ENCODE data around the gene LRP2. TPM values are rescaled to one million over a fixed set of nuclear protein-coding genes. Genes with fewer than 3 reads are reported as not detected.

The LRP2 gene
- total and polyA plus RNA-seq, 10 of the 15 experiments (the other 5 are each of a cell fraction or from before 2014, with no cell fraction given) = 0.01 to 0.19 (median 0.06) TPM; not detected in 5

DNA sequence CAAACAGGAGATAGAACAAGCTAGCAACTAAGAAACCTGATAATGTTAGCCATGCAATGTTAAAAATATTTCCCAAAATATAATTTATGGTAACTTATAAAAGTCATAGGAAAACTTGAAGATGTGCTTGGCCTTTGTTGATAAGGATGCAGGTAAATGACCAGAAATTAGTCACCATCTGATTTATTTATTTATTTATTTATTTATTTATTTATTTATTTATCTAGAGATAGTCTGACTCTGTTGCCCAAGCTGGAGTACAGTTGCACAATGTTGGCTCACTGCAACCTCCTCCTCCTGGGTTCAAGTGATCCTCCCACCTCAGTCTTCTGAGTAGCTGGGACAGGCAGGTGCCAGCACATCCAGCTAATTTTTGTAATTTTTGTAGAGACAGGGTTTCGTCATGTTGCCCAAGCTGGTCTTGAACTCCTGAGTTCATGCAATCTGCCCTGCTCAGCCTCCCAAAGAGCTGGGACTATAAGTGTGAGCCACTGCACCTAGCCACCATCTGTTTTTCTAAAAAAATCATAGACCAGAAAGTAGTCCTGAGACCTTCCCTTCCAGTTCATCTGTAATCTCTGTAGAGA, 183.4 kb downstream of the LRP2 start:
- RAD21 ChIA-PET (ENCODE audit: unreplicated experiment) = no interaction called here
- no peak for FAIRE-seq
- H3K27ac ChIP-seq (ENCODE audit: control insufficient read depth, insufficient read depth) = no peak overlapping the region
- TF ChIP-seq MXI1 (IDR thresholded peaks at IDR 0.05; ENCODE audit: low read depth, low read length) = no peak
- TF ChIP-seq NBN (IDR thresholded peaks at IDR 0.05) = no peak
- no peak for TF ChIP-seq CUX1 (IDR thresholded peaks at IDR 0.05; ENCODE audit: insufficient replicate concordance, low read depth, low read length)
- no peak for TF ChIP-seq ZBED1 (IDR thresholded peaks at IDR 0.05; ENCODE audit: borderline replicate concordance)
- TF ChIP-seq CBX3 (IDR thresholded peaks at IDR 0.05; ENCODE audit: borderline replicate concordance, low read depth) = no peak
- TF ChIP-seq IKZF2 (IDR thresholded peaks at IDR 0.05) = no peak
- TF ChIP-seq SMC3 (IDR thresholded peaks at IDR 0.05; ENCODE audit: borderline replicate concordance, low read length) = no peak
- TF ChIP-seq ZNF384 (IDR thresholded peaks at IDR 0.05; ENCODE audit: borderline replicate concordance, low read depth, low read length) = no peak
- TF ChIP-seq KDM1A (IDR thresholded peaks at IDR 0.05; ENCODE audit: borderline replicate concordance) = no peak
- no peak for TF ChIP-seq RB1 (IDR thresholded peaks at IDR 0.05; ENCODE audit: borderline replicate concordance)
- TF ChIP-seq, protein P1, sequence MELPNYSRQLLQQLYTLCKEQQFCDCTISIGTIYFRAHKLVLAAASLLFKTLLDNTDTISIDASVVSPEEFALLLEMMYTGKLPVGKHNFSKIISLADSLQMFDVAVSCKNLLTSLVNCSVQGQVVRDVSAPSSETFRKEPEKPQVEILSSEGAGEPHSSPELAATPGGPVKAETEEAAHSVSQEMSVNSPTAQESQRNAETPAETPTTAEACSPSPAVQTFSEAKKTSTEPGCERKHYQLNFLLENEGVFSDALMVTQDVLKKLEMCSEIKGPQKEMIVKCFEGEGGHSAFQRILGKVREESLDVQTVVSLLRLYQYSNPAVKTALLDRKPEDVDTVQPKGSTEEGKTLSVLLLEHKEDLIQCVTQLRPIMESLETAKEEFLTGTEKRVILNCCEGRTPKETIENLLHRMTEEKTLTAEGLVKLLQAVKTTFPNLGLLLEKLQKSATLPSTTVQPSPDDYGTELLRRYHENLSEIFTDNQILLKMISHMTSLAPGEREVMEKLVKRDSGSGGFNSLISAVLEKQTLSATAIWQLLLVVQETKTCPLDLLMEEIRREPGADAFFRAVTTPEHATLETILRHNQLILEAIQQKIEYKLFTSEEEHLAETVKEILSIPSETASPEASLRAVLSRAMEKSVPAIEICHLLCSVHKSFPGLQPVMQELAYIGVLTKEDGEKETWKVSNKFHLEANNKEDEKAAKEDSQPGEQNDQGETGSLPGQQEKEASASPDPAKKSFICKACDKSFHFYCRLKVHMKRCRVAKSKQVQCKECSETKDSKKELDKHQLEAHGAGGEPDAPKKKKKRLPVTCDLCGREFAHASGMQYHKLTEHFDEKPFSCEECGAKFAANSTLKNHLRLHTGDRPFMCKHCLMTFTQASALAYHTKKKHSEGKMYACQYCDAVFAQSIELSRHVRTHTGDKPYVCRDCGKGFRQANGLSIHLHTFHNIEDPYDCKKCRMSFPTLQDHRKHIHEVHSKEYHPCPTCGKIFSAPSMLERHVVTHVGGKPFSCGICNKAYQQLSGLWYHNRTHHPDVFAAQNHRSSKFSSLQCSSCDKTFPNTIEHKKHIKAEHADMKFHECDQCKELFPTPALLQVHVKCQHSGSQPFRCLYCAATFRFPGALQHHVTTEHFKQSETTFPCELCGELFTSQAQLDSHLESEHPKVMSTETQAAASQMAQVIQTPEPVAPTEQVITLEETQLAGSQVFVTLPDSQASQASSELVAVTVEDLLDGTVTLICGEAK (IDR thresholded peaks at IDR 0.05; ENCODE audit: borderline replicate concordance) = no peak
- TF ChIP-seq POLR2AphosphoS5 (IDR thresholded peaks at IDR 0.05; ENCODE audit: low read length) = no peak
- TF ChIP-seq MEF2B (IDR thresholded peaks at IDR 0.05; ENCODE audit: partially characterized antibody, poor library complexity, severe bottlenecking) = no peak
- no peak for TF ChIP-seq SIN3A (IDR thresholded peaks at IDR 0.05; ENCODE audit: low read depth, low read length)
- TF ChIP-seq PBX3 (IDR thresholded peaks at IDR 0.05; ENCODE audit: insufficient replicate concordance, low read depth, low read length) = no peak

More for the DNA sequence above, 183.4 kb downstream of the LRP2 start:
- ChIA-PET SMC1A (ENCODE audit: uncharacterized antibody, unreplicated experiment) (no interaction called here), POLR2A (no interaction called here), CTCF (no interaction called here)
- no peaks in the 10 kb centered on the region for H3K36me3 ChIP-seq (ENCODE audit: control insufficient read depth in 2 of 2, insufficient read depth in 2 of 2, low read length in 1 of 2)
- no peak overlapping the region for H2AFZ ChIP-seq (ENCODE audit: control insufficient read depth, low read depth, low read length)
- DNase-seq (ENCODE audit: low read depth, low spot score) = no peak
- H3K4me2 ChIP-seq (ENCODE audit: control insufficient read depth, insufficient read depth) = no peak overlapping the region
- no peak overlapping the region for H3K9ac ChIP-seq (ENCODE audit: control insufficient read depth, insufficient read depth, low read length)
- H3K9me3 ChIP-seq (replicated peaks; ENCODE audit: control insufficient read depth, insufficient read depth, low read length) = no peaks in the 10 kb centered on the region
- no peak overlapping the region for H3K4me3 ChIP-seq
- ATAC-seq = no peak
- intact Hi-C loops (cut with micrococcal nuclease; ENCODE audit: unreplicated experiment) (no loop called here), in situ Hi-C loops (cut with MboI) (no loop called here)
- peaks cover 2% of the 10 kb centered on the region in 2 experiments; a peak in 3 of 4 replicates for H3K27me3 ChIP-seq (replicated peaks in 1 of 2; ENCODE audit: control insufficient read depth in 2 of 2, insufficient read depth in 2 of 2, low read length in 1 of 2)
- no peaks in the 10 kb centered on the region for H3K4me1 ChIP-seq (ENCODE audit: control insufficient read depth, insufficient read depth, low read length)
- WGBS (ENCODE audit: insufficient coverage, insufficient replicate concordance, low lambda C conversion rate, missing lambda C conversion rate) = 25% methylated on average over 1 of the region's 1 CpG
- H4K20me1 ChIP-seq (ENCODE audit: control insufficient read depth, insufficient read depth) = no peaks in the 10 kb centered on the region
- H3K79me2 ChIP-seq (ENCODE audit: control insufficient read depth, insufficient read depth, low read length) = no peaks in the 10 kb centered on the region
- BruUV-seq (replicated peaks) = no TSS peak

All from GM12878 (cell line).